Measurements from ENCODE around the gene RRBP1.

RRBP1 gene

GRCh38 chr20:17706632-17707031 is 24.6 kb upstream of the RRBP1 start:
- no peaks in the 10 kb centered on the region for H3K36me3 ChIP-seq
- no peak overlapping the region for H3K27ac ChIP-seq
- DNase-seq, result no peak
- intact Hi-C loops (cut with DNase I; ENCODE audit: low total_unique reads), result no loop called here
- no peak for TF ChIP-seq CTCF (IDR thresholded peaks at IDR 0.05)
- H3K27me3 ChIP-seq, result no peaks in the 10 kb centered on the region
- H3K9me3 ChIP-seq, result no peaks in the 10 kb centered on the region
- H3K4me3 ChIP-seq, result no peak overlapping the region
- no peaks in the 10 kb centered on the region for H3K4me1 ChIP-seq

GRCh38 chr20:17705916-17706315 is 23.9 kb upstream of the RRBP1 start:
- Histone ChIP-seq H3K27me3 (no peaks in the 10 kb centered on the region), H3K27ac (no peak overlapping the region), H3K4me1 (no peaks in the 10 kb centered on the region), H3K36me3 (no peaks in the 10 kb centered on the region), H3K4me3 (no peak overlapping the region), H3K9me3 (no peaks in the 10 kb centered on the region)
- intact Hi-C loops (cut with DNase I; ENCODE audit: low total_unique reads), result no loop called here
- TF ChIP-seq CTCF (IDR thresholded peaks at IDR 0.05), result no peak
- DNase-seq, result no peak

- Histone ChIP-seq H3K9me3 (no peaks in the 10 kb centered on the region), H3K4me1 (no peaks in the 10 kb centered on the region), H3K36me3 (no peaks in the 10 kb centered on the region), H3K4me3 (no peak overlapping the region), H3K27me3 (no peaks in the 10 kb centered on the region), H3K27ac (no peak overlapping the region)
- no peak for TF ChIP-seq CTCF (IDR thresholded peaks at IDR 0.05)
- intact Hi-C loops (cut with DNase I; ENCODE audit: low total_unique reads), result no loop called here
- DNase-seq, result no peak
These were observed 22.7 kb upstream of the RRBP1 start for GRCh38 chr20:17704589-17705317.

GRCh38 chr20:17701826-17702225 is 19.8 kb upstream of the RRBP1 start:
- no peak overlapping the region for H3K27ac ChIP-seq
- H3K4me1 ChIP-seq, result no peaks in the 10 kb centered on the region
- intact Hi-C loops (cut with DNase I; ENCODE audit: low total_unique reads), result no loop called here
- no peak for TF ChIP-seq CTCF (IDR thresholded peaks at IDR 0.05)
- peak in 1 of 2 donors; percentile 17 for DNase-seq
- no peaks in the 10 kb centered on the region for H3K27me3 ChIP-seq
- H3K36me3 ChIP-seq, result no peaks in the 10 kb centered on the region
- H3K9me3 ChIP-seq, result no peaks in the 10 kb centered on the region
- H3K4me3 ChIP-seq, result no peak overlapping the region

- Histone ChIP-seq H3K36me3 (no peaks in the 10 kb centered on the region), H3K27me3 (no peaks in the 10 kb centered on the region), H3K27ac (no peak overlapping the region), H3K4me3 (no peak overlapping the region), H3K9me3 (no peaks in the 10 kb centered on the region), H3K4me1 (no peaks in the 10 kb centered on the region)
- intact Hi-C loops (cut with DNase I; ENCODE audit: low total_unique reads), result no loop called here
- DNase-seq, result no peak
- no peak for TF ChIP-seq CTCF (IDR thresholded peaks at IDR 0.05)
These were observed 18.6 kb upstream of the RRBP1 start for GRCh38 chr20:17700637-17701036.

- no peak for DNase-seq
- no peaks in the 10 kb centered on the region for H3K9me3 ChIP-seq
- H3K4me1 ChIP-seq, result no peaks in the 10 kb centered on the region
- intact Hi-C loops (cut with DNase I; ENCODE audit: low total_unique reads), result no loop called here
- no peaks in the 10 kb centered on the region for H3K27me3 ChIP-seq
- no peak within 1 kb of the TSS for H3K27ac ChIP-seq
- H3K36me3 ChIP-seq, result no peaks in the 10 kb centered on the region
- no peak within 1 kb of the TSS for H3K4me3 ChIP-seq
- no peak for TF ChIP-seq CTCF (IDR thresholded peaks at IDR 0.05)
These were observed 17.9 kb upstream of the RRBP1 start, which contains the start of gene BANF2 for GRCh38 chr20:17699931-17700351. Gene BANF2, plus strand, starts transcription at chr20:17699966. Its CDS starts 25,060 bp downstream, at chr20:17725026.

Measured in tibial artery (tissue), 4 donors.